Measurements from ENCODE around the gene CREG2. TPM values are rescaled to one million over a fixed set of nuclear protein-coding genes. Genes with fewer than 3 reads are reported as not detected.

Gene CREG2, protein sequence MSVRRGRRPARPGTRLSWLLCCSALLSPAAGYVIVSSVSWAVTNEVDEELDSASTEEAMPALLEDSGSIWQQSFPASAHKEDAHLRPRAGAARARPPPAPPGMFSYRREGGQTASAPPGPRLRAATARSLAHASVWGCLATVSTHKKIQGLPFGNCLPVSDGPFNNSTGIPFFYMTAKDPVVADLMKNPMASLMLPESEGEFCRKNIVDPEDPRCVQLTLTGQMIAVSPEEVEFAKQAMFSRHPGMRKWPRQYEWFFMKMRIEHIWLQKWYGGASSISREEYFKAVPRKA
- 47.1 TPM for total RNA-seq

DNA sequence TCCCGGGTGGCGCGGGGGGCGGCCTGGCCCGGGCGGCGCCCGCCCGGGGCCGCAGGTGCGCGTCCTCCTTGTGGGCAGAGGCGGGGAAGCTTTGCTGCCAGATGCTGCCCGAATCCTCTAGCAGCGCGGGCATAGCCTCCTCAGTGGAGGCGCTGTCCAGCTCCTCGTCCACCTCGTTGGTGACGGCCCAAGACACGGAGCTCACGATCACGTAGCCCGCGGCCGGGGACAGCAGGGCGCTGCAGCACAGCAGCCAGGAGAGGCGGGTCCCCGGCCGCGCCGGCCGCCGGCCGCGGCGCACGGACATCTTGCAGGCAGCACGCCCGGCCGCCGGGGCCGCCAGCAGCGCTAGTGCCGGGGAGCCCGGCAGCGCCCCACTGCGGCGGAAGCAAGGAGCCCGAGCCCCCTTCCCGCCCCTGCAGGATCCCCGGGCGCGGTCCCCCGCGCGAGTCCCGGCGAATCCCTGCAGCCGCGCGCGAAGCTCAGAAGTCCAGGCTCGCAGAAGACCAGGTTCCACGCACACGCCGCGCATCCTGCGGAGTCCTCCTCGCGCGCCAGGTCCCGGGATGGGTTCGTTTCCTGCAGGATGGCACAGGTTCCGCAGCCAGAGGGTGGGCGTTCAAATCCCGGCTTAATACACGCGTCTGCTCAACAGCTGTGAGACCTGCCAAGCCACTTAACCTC lies at the start of gene CREG2:
CREG2 (minus strand) TSS at position 353 of the 684 bp plus-strand sequence; CDS start at position 307, 46 bp downstream.

DNA sequence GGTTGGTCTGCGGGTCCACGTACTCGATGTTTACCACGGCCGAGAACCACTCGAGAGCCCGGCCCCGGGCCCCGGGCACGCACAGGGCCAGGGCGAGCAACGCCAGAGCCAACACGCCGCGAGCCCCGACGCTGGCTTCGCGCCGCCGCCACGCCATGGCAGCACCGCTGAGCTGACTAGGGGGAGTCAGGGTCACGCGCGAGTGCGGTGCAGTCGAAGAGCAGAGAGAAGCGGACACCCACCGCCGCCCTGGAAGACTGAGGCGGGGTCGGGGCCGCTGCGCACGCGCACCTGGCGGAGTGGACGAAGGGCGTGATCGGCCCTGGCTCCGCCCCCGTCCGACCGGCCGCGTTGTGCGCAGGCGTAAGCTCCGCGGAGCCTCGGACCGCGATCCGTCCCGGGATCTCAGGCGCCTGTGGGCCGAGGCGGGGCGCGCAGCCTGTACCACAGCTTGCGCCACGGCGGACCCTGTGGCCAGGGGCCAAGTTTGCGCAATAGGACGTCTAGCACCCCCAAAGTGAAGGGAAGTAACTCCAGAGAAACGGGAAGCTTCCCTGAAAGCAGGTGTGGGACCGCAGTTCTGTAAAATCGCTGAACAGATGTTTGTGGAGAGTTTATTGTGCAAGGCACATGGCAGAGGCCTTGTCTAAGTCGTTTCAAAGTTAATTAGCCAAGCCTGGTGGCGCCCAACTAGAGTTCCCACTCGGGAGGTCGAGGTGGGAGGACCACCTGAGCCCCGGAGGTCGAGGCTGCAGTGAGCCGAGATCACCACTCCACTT lies 78.7 kb downstream of the CREG2 start, which contains the start of gene RNF149:
RNF149 (minus strand) TSS at position 270 of the 779 bp plus-strand sequence; CDS start at position 157, 113 bp downstream.

Small RNAs within 50 kb of the gene (small RNA-seq; reads per million reads assigned to genes)
- 0.08 reads per million for gene MIR5696

Other genes with a start within 250 kb of the CREG2 start
- gene TBC1D8, start 236.1 kb downstream of the CREG2 start, total RNA-seq = 14.5 TPM
- gene CNOT11, start 134.6 kb downstream of the CREG2 start, total RNA-seq = 20.5 TPM
- gene RNF149, start 78.8 kb downstream of the CREG2 start, total RNA-seq = 43.6 TPM
- 1.2 TPM for gene RFX8, start 87.6 kb upstream of the CREG2 start, total RNA-seq